HG03469 (cell line): Measurements from ENCODE around the gene COPS6.
"Not testable (repeated sequence)": the region's sequence is repeated elsewhere in the genome, so short reads cannot be mapped to it uniquely, and the experiment has no call there.

ENCODE experiments used
- ATAC-seq: cut with Tn5 transposase; IDR thresholded peaks from one replicate; pipeline ENCODE4 v1.9.1; 2021; ENCODE audit warnings: mild to moderate bottlenecking, moderate library complexity, moderate number of reproducible peaks; ENCODE audit not compliant: unreplicated experiment

The COPS6 gene

DNA sequence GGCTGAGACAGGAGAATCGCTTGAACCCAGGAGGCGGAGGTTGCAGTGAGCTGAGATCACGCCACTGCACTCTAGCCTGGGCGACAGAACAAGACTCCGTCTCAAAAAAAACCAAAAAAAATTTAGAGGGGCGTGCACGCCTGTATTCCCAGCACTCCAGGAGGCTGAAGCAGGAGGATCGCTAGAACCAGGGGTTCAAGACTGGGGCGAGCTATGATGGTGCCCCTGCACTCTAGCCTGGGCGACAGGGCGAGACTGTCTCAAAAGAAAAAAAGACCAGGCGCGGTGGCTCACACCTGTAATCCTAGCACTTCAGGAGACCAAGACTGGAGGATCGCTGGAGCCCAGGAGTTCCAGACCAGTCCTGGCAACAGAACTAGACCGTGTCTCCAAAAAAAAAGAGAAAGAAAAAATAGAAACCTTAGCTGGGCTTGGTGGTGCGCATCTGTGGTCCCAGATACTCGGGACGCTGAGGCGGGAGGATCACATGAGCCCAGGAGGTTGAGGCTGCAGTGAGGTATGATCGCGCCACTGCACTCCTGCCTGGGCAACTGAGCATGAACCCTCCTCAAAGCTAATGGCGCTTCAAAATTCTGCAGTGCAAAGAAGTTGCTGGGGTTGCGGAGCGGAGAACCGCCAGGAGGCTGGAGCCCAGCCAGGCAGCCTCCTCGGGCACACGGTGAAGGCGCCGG lies 37.6 kb downstream of the COPS6 start:
- ATAC-seq, result no peak

GRCh38 chr7:100126931-100127865 lies 38.4 kb downstream of the COPS6 start, which contains the start of gene MBLAC1:
Gene MBLAC1, plus strand, starts transcription at chr7:100126967. Its CDS starts 429 bp downstream, at chr7:100127396.
- ATAC-seq, result no peak

DNA sequence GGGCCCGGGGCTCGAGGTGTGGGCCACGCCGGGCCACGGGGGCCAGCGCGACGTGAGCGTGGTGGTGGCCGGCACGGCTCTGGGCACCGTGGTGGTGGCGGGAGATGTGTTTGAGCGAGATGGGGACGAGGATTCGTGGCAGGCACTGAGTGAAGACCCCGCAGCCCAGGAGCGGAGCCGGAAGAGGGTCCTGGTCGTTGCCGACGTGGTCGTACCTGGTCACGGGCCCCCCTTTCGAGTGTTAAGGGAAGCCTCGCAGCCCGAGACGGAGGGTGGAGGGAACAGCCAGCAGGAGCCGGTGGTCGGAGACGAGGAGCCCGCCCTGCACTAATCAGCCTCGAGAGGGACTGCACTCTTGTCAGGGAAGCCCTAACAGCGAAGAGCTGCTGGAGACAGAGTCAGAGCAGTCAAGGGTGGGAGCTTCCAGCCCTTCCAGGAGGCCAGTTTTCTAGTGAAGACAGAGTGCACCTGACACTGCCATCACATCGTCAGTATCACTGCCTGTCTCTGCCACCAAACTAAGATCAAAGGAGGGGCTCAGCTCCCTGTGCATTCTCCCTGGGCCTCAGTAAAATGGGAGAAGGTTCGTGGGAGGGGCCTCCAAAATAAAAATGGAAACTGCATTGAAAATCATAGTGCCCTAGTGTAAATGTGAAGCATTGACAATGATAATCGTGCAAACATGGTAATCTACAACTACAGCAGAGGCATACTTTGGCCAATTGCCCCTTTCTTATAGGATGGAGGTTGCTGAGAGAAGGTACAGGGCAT lies 39.3 kb downstream of the COPS6 start:
- ATAC-seq, result no peak

DNA sequence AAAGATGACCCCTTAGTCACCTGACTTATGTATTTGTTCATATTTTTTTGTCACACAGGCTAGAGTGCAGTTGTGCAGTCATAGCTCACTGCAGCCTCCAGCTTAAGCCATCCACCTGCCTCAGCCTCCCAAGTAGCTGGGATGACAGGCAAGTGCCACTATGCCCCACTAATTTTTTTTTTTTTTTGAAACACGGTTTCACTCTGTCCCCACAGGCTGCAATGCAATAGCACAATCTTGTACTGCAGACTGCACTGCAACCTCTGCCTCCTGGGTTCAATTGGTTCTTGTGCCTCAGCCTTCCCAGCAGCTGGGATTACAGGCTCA lies 39.8 kb downstream of the COPS6 start:
- ATAC-seq, result no peak

- ATAC-seq, result not testable (repeated sequence)
Observed at GRCh38 chr7:100130220-100130607, 41.4 kb downstream of the COPS6 start.

DNA sequence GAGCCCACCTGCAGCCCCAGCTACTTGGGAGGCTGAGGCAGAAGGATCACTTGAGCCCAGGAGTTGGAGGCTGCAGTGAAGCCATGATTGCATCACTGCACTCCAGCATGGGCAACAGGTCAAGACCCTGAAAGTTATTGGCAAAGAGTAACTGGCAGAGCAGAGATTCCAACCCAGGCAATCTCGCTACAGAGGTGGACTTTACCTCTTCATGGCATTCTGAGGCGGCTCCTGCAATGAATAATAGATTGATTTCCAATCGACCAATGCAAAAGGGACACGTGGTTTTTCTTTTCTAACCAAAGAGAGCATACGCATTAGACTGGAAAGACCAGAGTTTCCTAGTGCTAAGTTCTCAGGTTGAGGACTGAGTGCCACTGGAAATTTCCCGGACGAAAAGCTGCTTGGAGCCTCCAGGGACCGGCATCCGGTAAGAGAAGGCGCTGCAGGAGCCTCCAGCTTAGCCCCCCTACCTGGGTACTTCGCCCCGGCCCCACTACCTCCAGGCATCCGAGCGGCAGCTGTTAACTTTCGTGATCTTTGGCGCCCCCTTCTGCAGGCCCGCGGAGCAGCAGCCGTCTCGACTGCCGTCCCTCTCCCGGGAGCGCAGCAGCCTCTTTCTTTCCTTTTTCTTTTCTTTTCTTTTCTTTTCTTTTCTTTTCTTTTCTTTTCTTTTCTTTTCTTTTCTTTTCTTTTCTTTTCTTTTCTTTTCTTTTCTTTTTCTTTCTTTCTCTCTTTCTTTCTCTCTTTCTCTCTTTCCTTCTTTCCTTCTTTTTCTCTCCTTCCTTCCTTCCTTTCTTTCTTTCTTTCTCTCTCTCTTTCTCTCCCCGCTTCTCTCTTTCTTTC lies 42.1 kb downstream of the COPS6 start:
- no peak for ATAC-seq

DNA sequence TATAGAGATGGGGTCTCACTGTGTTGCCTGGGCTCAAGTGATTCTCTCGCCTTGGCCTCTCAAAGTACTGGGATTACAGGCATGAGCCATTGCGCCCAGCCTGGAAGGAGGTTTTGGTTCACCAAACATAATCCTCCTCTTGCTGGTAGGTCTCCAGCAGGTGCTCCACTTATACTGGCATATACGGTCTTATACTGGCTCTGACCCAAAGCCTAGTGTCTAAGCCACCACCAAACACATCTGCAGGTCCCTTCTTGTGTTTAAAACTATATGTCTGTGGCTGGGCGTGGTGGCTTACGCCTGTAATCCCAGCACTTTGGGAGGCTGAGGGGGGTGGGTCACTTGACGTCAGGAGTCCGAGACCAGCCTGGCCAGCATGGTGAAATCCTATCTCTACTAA lies 43.4 kb downstream of the COPS6 start:
- ATAC-seq, result no peak

GRCh38 chr7:100132697-100133151 lies 44.0 kb downstream of the COPS6 start:
- peak; percentile 54 for ATAC-seq

GRCh38 chr7:100137851-100138760 lies 49.3 kb downstream of the COPS6 start:
- ATAC-seq, result no peak

DNA sequence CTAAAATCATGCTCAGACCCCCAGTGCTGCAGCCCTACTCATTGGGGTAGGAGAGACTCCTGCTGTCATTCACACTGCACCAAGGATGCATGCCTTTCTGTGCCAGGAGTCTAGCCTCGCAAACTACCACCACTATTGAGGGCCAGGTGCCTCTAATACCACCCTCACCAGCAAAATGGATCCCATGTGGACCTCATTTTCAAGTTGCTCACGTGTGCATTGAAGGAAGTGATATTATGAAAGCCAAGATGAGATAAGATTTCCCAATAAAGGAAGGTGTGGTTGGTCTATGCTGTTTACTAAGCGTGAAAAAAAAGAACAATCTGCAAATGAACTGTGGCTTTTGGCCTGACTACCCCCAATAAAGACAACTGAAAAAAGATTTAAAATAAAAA lies 52.8 kb downstream of the COPS6 start:
- ATAC-seq, result no peak
